HCT116 (cell line): Measurements from ENCODE around the gene CHRDL1. TPM values are rescaled to one million over a fixed set of nuclear protein-coding genes. Genes with fewer than 3 reads are reported as not detected.

ENCODE experiments used
- ATAC-seq: fragments of 200-7000 bp; cut with Tn5 transposase; 2 replicates; pipeline ENCODE4 v1.9.1; 2020; ENCODE audit warnings: mild to moderate bottlenecking, moderate library complexity
- BruUV-seq: library from RNA; stranded (reverse); fragments of 400-500 nt; replicated peaks from 2 replicates; lab custom pipeline; 2021; lab: Mats Ljungman, UMichigan
- CTCF ChIA-PET: fragments of 300-600 bp; sonication (Branson Sonifier 250); formaldehyde crosslinking; loops from one replicate; lab custom pipeline; 2021; ENCODE audit warnings: antibody characterized with exemption; lab: Charles Lee
- POLR2A ChIA-PET: fragments of 300-600, 350-600 bp; sonication (Branson Sonifier 250); formaldehyde crosslinking; loops from one replicate; lab custom pipeline; 2021; ENCODE audit warnings: antibody characterized with exemption; lab: Charles Lee
- RAD21 ChIA-PET, 2 experiments: fragments of 300-600 bp; sonication (Branson Sonifier 250); formaldehyde crosslinking; loops; one replicate each; lab custom pipeline; 2023; ENCODE audit warnings: low total read pairs in 2 of 2; ENCODE audit not compliant: uncharacterized antibody in 2 of 2, unreplicated experiment in 2 of 2, low non-redundant PET in 1 of 2; lab: Charles Lee
- DNase-seq: peaks from one replicate; pipeline ENCODE4 v3.0.0-alpha.2; 2010; ENCODE audit warnings: low read depth, low spot score
- H2AFZ ChIP-seq: fragments of 200-600 bp; shearing (Covaris generic), sonication (generic); 2 replicates; pipeline ENCODE4 v1.6.1; 2017; ENCODE audit warnings: low read depth, mixed run types, mixed read lengths, antibody characterized with exemption, low read length; ENCODE audit not compliant: poor library complexity, severe bottlenecking
- H3K27ac ChIP-seq: 2 replicates; pipeline ENCODE4 v1.5.1; 2012; ENCODE audit warnings: low read depth, low read length
- H3K27me3 ChIP-seq: fragments of 200-600 bp; sonication (generic); 2 replicates; pipeline ENCODE4 v1.6.1; 2016; ENCODE audit warnings: mixed run types, low read length, mixed read lengths; ENCODE audit not compliant: insufficient read depth
- H3K36me3 ChIP-seq, 2 experiments: fragments of 200-500 bp in 1 of 2; fragments of 200-600 bp in 1 of 2; sonication (Bioruptor generic) in 1 of 2; sonication (generic) in 1 of 2; 2 replicates each; pipeline versions ENCODE4 v1.5.1 to v1.6.1; 2014 to 2016; ENCODE audit warnings: low read length in 2 of 2, inconsistent platforms in 1 of 2, mixed read lengths in 1 of 2, mixed run types in 1 of 2; ENCODE audit not compliant: insufficient read depth in 2 of 2, control insufficient read depth in 1 of 2
- H3K4me1 ChIP-seq, 2 experiments: fragments of 200-600 bp in 1 of 2; sonication (generic) in 1 of 2; 2 replicates each; pipeline versions ENCODE4 v1.5.1 to v1.6.1; 2012 to 2017; ENCODE audit warnings: low read length in 2 of 2, inconsistent platforms in 1 of 2, mild to moderate bottlenecking in 1 of 2, mixed read lengths in 1 of 2, mixed run types in 1 of 2, moderate library complexity in 1 of 2; ENCODE audit not compliant: insufficient read depth in 2 of 2, control insufficient read depth in 1 of 2
- H3K4me2 ChIP-seq: fragments of 200-600 bp; sonication (generic); 2 replicates; pipeline ENCODE4 v1.6.1; 2017; ENCODE audit warnings: mixed run types, low read length, mixed read lengths
- H3K4me3 ChIP-seq, 2 experiments: fragments of 200-600 bp in 1 of 2; sonication (generic) in 1 of 2; replicated peaks in 1 of 2; 2 replicates each; pipeline ENCODE4 v1.5.1; 2011 to 2016; ENCODE audit warnings: low read length in 2 of 2, control low read depth in 1 of 2, low read depth in 1 of 2, mild to moderate bottlenecking in 1 of 2, mixed read lengths in 1 of 2, mixed run types in 1 of 2
- H3K79me2 ChIP-seq: fragments of 200-600 bp; sonication (generic); 2 replicates; pipeline ENCODE4 v1.6.1; 2017; ENCODE audit warnings: mild to moderate bottlenecking, mixed run types, low read length, moderate library complexity, mixed read lengths; ENCODE audit not compliant: insufficient read depth
- H3K9ac ChIP-seq: fragments of 200-600 bp; sonication (generic); 2 replicates; pipeline ENCODE4 v1.6.1; 2016; ENCODE audit warnings: low read length, mixed read lengths
- H3K9me2 ChIP-seq: fragments of 200-600 bp; sonication (generic), shearing (Covaris generic); 2 replicates; pipeline ENCODE4 v1.6.1; 2017; ENCODE audit warnings: mixed run types, mild to moderate bottlenecking, moderate library complexity; ENCODE audit not compliant: insufficient read depth
- H3K9me3 ChIP-seq, 2 experiments: fragments of 200-500 bp in 1 of 2; fragments of 200-600 bp in 1 of 2; sonication (Bioruptor generic) in 1 of 2; sonication (generic) in 1 of 2; 2 replicates each; pipeline ENCODE4 v1.6.1; 2014 to 2017; ENCODE audit warnings: low read length in 2 of 2, mixed read lengths in 2 of 2, inconsistent platforms in 1 of 2, low read depth in 1 of 2, mild to moderate bottlenecking in 1 of 2, mixed run types in 1 of 2, moderate library complexity in 1 of 2; ENCODE audit not compliant: control insufficient read depth in 1 of 2, insufficient read depth in 1 of 2
- H4K20me1 ChIP-seq: fragments of 200-600 bp; sonication (generic), shearing (Covaris generic); 2 replicates; pipeline ENCODE4 v1.6.1; 2017; ENCODE audit warnings: mixed run types, mild to moderate bottlenecking, moderate library complexity; ENCODE audit not compliant: insufficient read depth
- CBX3 ChIP-seq: IDR thresholded peaks from 2 replicates; pipeline ENCODE4 v1.6.1; 2012; ENCODE audit warnings: low read depth
- CEBPB ChIP-seq: IDR thresholded peaks from 2 replicates; pipeline ENCODE4 v1.6.1; 2012; ENCODE audit warnings: low read depth
- CTCF ChIP-seq, 3 experiments: fragments of 200-600 bp in 1 of 3; sonication (generic) in 1 of 3; IDR thresholded peaks in 2 of 3; conservative IDR thresholded peaks in 1 of 3; 2 replicates each; pipeline ENCODE4 v1.5.1; 2012 to 2017; ENCODE audit warnings: low read depth in 2 of 3, low read length in 2 of 3, antibody characterized with exemption in 1 of 3, borderline replicate concordance in 1 of 3, control low read depth in 1 of 3, mild to moderate bottlenecking in 1 of 3, mixed read lengths in 1 of 3, mixed run types in 1 of 3, moderate library complexity in 1 of 3; ENCODE audit not compliant: insufficient read depth in 1 of 3
- EGR1 ChIP-seq: IDR thresholded peaks from 2 replicates; pipeline ENCODE4 v1.6.1; 2012; ENCODE audit warnings: low read depth
- EZH2 ChIP-seq: fragments of 200-600 bp; sonication (generic); IDR thresholded peaks from 2 replicates; pipeline ENCODE4 v1.6.1; 2017; ENCODE audit warnings: antibody characterized with exemption, mixed run types
- EZH2phosphoT487 ChIP-seq: fragments of 200-600 bp; IDR thresholded peaks from 2 replicates; pipeline ENCODE4 v1.6.1; 2018; ENCODE audit warnings: antibody characterized with exemption, borderline replicate concordance
- FOSL1 ChIP-seq: IDR thresholded peaks from 2 replicates; pipeline ENCODE4 v1.6.1; 2012; ENCODE audit warnings: low read depth
- JUND ChIP-seq: IDR thresholded peaks from 2 replicates; pipeline ENCODE4 v1.6.1; 2012
- POLR2A ChIP-seq: IDR thresholded peaks from 2 replicates; pipeline ENCODE4 v1.7.0; 2011; ENCODE audit warnings: borderline replicate concordance; ENCODE audit not compliant: insufficient read depth, insufficient read length; ENCODE audit errors: extremely low read depth
- RAD21 ChIP-seq: IDR thresholded peaks from 2 replicates; pipeline ENCODE4 v1.6.1; 2012; ENCODE audit warnings: low read depth, mild to moderate bottlenecking
- SIN3A ChIP-seq: IDR thresholded peaks from 2 replicates; pipeline ENCODE4 v1.6.1; 2012; ENCODE audit warnings: low read depth
- SP1 ChIP-seq: IDR thresholded peaks from 2 replicates; pipeline ENCODE4 v1.6.1; 2012; ENCODE audit warnings: low read depth
- TCF7L2 ChIP-seq: IDR thresholded peaks from 2 replicates; pipeline ENCODE4 v1.7.0; 2011; ENCODE audit warnings: borderline replicate concordance, inconsistent platforms; ENCODE audit not compliant: insufficient read depth, insufficient read length; ENCODE audit errors: extremely low read depth
- YY1 ChIP-seq: IDR thresholded peaks from 2 replicates; pipeline ENCODE4 v1.6.1; 2011; ENCODE audit warnings: low read length, low read depth, moderate library complexity, mild to moderate bottlenecking; ENCODE audit not compliant: insufficient replicate concordance; ENCODE audit errors: extremely low read depth
- ZFX ChIP-seq: fragments of 450-650 bp; IDR thresholded peaks from 2 replicates; pipeline ENCODE4 v1.6.1; 2017
- intact Hi-C: fragments of 100-400 bp; cut with micrococcal nuclease; formaldehyde crosslinking; loops from 2 replicates; pipeline ENCODE4 v1.10.0; 2022
- total RNA-seq: library from RNA; stranded (reverse); gene quantifications from one replicate; pipeline ENCODE4 v1.2.1, GENCODE V29; 2021; ENCODE audit not compliant: unreplicated experiment
- TF ChIP-seq, protein P1 (sequence below): IDR thresholded peaks from 2 replicates; pipeline ENCODE4 v1.6.1; 2012; ENCODE audit warnings: low read depth

Gene CHRDL1
- total RNA-seq, 1 experiment from 2014 or later = 0.05 TPM

- TF ChIP-seq, protein P1, sequence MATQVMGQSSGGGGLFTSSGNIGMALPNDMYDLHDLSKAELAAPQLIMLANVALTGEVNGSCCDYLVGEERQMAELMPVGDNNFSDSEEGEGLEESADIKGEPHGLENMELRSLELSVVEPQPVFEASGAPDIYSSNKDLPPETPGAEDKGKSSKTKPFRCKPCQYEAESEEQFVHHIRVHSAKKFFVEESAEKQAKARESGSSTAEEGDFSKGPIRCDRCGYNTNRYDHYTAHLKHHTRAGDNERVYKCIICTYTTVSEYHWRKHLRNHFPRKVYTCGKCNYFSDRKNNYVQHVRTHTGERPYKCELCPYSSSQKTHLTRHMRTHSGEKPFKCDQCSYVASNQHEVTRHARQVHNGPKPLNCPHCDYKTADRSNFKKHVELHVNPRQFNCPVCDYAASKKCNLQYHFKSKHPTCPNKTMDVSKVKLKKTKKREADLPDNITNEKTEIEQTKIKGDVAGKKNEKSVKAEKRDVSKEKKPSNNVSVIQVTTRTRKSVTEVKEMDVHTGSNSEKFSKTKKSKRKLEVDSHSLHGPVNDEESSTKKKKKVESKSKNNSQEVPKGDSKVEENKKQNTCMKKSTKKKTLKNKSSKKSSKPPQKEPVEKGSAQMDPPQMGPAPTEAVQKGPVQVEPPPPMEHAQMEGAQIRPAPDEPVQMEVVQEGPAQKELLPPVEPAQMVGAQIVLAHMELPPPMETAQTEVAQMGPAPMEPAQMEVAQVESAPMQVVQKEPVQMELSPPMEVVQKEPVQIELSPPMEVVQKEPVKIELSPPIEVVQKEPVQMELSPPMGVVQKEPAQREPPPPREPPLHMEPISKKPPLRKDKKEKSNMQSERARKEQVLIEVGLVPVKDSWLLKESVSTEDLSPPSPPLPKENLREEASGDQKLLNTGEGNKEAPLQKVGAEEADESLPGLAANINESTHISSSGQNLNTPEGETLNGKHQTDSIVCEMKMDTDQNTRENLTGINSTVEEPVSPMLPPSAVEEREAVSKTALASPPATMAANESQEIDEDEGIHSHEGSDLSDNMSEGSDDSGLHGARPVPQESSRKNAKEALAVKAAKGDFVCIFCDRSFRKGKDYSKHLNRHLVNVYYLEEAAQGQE = no peak
- no peak for TF ChIP-seq TCF7L2
- no peak for TF ChIP-seq CEBPB
- no peak for TF ChIP-seq SP1
- no peak for TF ChIP-seq POLR2A
These were observed 124.4 kb downstream of the CHRDL1 start (continued) for GRCh38 chrX:110671068-110671803.

GRCh38 chrX:110669572-110669971 lies 126.0 kb downstream of the CHRDL1 start:
- intact Hi-C loops = no loop called here
- ChIA-PET CTCF (no interaction called here), POLR2A (no interaction called here), RAD21 (no interaction called here)
- Histone ChIP-seq H3K9me2 (no peaks in the 10 kb centered on the region), H3K4me1 (no peaks in the 10 kb centered on the region), H3K4me3 (no peak overlapping the region), H3K4me2 (no peak overlapping the region), H3K27ac (no peak overlapping the region), H4K20me1 (no peaks in the 10 kb centered on the region), H3K9ac (no peak overlapping the region), H3K36me3 (no peaks in the 10 kb centered on the region), H3K27me3 (peaks cover under 1% of the 10 kb centered on the region; the same call in 1 of the 2 replicates), H2AFZ (no peak overlapping the region), H3K79me2 (no peaks in the 10 kb centered on the region), H3K9me3 (no peaks in the 10 kb centered on the region)
- TF ChIP-seq YY1 = no peak
- no peak for TF ChIP-seq RAD21
- TF ChIP-seq FOSL1 = no peak
- no peak for TF ChIP-seq POLR2A
- TF ChIP-seq SIN3A = no peak
- TF ChIP-seq ZFX = no peak
- TF ChIP-seq EZH2phosphoT487 = no peak
- TF ChIP-seq JUND = no peak
- TF ChIP-seq CTCF (IDR thresholded peaks at IDR 0.05 in 2 of 3, conservative IDR thresholded peaks at IDR 0.05 in 1 of 3; ENCODE audit: borderline replicate concordance in 1 of 3, insufficient read depth in 1 of 3, low read depth in 2 of 3, low read length in 2 of 3) = no peak
- TF ChIP-seq CBX3 = no peak
- TF ChIP-seq TCF7L2 = no peak
- TF ChIP-seq EZH2 = no peak
- TF ChIP-seq EGR1 = no peak
- DNase-seq (no peak), ATAC-seq (no peak)
- BruUV-seq = no TSS peak
